Measurements from ENCODE around the gene APMAP. TPM values are rescaled to one million over a fixed set of nuclear protein-coding genes. Genes with fewer than 3 reads are reported as not detected.
"Not testable (repeated sequence)": the region's sequence is repeated elsewhere in the genome, so short reads cannot be mapped to it uniquely, and the experiment has no call there.

Gene APMAP
- total RNA-seq, 2 donors from 2014 or later = 38.4 to 44.0 TPM

GRCh38 chr20:24935766-24936525 is 56.6 kb downstream of the APMAP start:
- Histone ChIP-seq H3K36me3 (no peaks in the 10 kb centered on the region), H3K9me3 (no peaks in the 10 kb centered on the region), H3K4me3 (no peak overlapping the region), H3K27ac (no peak overlapping the region), H3K4me1 (ENCODE audit: control insufficient read depth in 1 of 2, low read depth in 2 of 2) (no peaks in the 10 kb centered on the region), H3K27me3 (replicated peaks; ENCODE audit: insufficient read depth) (no peaks in the 10 kb centered on the region)
- DNase-seq (ENCODE audit: low spot score) (no peak), ATAC-seq (ENCODE audit: insufficient number of reproducible peaks, low FRiP score, low read depth) (no peak)
- no peak for TF ChIP-seq CTCF (IDR thresholded peaks at IDR 0.05)

GRCh38 chr20:24935140-24935539 is 57.4 kb downstream of the APMAP start:
- TF ChIP-seq CTCF (IDR thresholded peaks at IDR 0.05) = no peak
- no peak overlapping the region for H3K4me3 ChIP-seq
- no peak for ATAC-seq (ENCODE audit: insufficient number of reproducible peaks, low FRiP score, low read depth)
- H3K36me3 ChIP-seq = no peaks in the 10 kb centered on the region
- H3K9me3 ChIP-seq = no peaks in the 10 kb centered on the region
- no peak overlapping the region for H3K27ac ChIP-seq
- DNase-seq (ENCODE audit: low spot score) = no peak
- no peaks in the 10 kb centered on the region for H3K27me3 ChIP-seq (replicated peaks; ENCODE audit: insufficient read depth)
- no peaks in the 10 kb centered on the region for H3K4me1 ChIP-seq (ENCODE audit: control insufficient read depth in 1 of 2, low read depth in 2 of 2)

DNA sequence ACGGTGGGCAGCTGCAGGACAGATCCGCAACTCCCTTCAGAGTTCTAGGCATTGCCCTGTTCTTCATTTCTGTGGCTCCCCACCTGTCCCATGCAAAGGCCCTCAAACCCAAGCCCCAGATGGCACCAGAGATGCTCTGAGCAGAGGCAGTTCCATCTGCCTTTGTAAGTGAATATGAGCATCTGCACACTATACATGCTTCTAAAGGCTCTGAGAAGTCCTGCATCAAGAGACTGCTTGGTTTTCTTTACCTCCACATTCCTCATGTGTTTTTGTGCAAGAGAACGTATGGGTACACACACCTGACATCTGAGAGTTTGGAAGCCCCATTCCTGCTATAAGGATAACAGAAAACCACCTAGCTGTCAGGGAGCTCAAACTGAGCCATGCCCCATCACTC is 57.8 kb downstream of the APMAP start:
- DNase-seq (ENCODE audit: low spot score) (no peak), ATAC-seq (ENCODE audit: insufficient number of reproducible peaks, low FRiP score, low read depth) (no peak)
- no peak for TF ChIP-seq CTCF (IDR thresholded peaks at IDR 0.05)
- Histone ChIP-seq H3K27ac (no peak overlapping the region), H3K4me1 (ENCODE audit: control insufficient read depth in 1 of 2, low read depth in 2 of 2) (no peaks in the 10 kb centered on the region), H3K27me3 (replicated peaks; ENCODE audit: insufficient read depth) (no peaks in the 10 kb centered on the region), H3K9me3 (no peaks in the 10 kb centered on the region), H3K4me3 (no peak overlapping the region), H3K36me3 (no peaks in the 10 kb centered on the region)

DNA sequence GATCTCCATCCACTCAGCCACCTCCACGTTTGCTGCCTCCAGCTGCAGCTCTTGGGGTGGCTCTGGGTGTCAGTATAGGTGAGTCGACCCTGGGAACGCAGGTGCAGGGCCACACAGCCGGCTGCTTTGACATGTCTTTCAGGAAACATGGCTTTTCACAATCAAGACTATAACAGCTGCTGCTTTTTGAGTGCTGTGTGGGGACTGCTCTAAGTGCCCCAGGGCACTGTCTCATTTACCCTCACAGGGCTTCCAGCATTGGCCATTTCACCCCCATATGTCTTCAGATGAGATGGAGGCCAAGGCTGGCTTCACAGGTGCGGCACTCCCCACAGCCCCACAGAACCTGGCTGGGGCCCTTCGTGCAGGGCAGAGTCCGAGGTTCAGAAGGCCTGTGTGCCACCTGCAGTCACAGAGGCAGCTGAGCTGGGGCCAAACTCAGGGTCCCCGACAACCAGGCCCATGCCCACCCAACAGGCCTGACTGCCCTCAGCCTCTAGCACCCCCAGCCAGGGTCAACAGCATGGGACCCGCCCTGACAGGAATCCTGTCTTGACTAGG is 58.4 kb downstream of the APMAP start:
- Histone ChIP-seq H3K36me3 (no peaks in the 10 kb centered on the region), H3K4me1 (ENCODE audit: control insufficient read depth in 1 of 2, low read depth in 2 of 2) (no peaks in the 10 kb centered on the region), H3K4me3 (no peak overlapping the region), H3K9me3 (no peaks in the 10 kb centered on the region), H3K27me3 (replicated peaks; ENCODE audit: insufficient read depth) (no peaks in the 10 kb centered on the region), H3K27ac (no peak overlapping the region)
- ATAC-seq (ENCODE audit: insufficient number of reproducible peaks, low FRiP score, low read depth) = no peak
- DNase-seq (ENCODE audit: low spot score) = no peak
- no peak for TF ChIP-seq CTCF (IDR thresholded peaks at IDR 0.05)

- no peak for DNase-seq (ENCODE audit: low spot score)
- Histone ChIP-seq H3K9me3 (no peaks in the 10 kb centered on the region), H3K4me3 (no peak overlapping the region), H3K27ac (no peak overlapping the region), H3K4me1 (ENCODE audit: control insufficient read depth in 1 of 2, low read depth in 2 of 2) (no peaks in the 10 kb centered on the region), H3K36me3 (no peaks in the 10 kb centered on the region), H3K27me3 (replicated peaks; ENCODE audit: insufficient read depth) (no peaks in the 10 kb centered on the region)
- no peak for ATAC-seq (ENCODE audit: insufficient number of reproducible peaks, low FRiP score, low read depth)
- no peak for TF ChIP-seq CTCF (IDR thresholded peaks at IDR 0.05)
Observed at GRCh38 chr20:24933266-24933908, 59.2 kb downstream of the APMAP start.

GRCh38 chr20:24931893-24932292 is 60.7 kb downstream of the APMAP start:
- not testable (repeated sequence) for H3K27ac ChIP-seq; H3K4me3 ChIP-seq; ATAC-seq (ENCODE audit: insufficient number of reproducible peaks, low FRiP score, low read depth); H3K4me1 ChIP-seq (ENCODE audit: control insufficient read depth in 1 of 2, low read depth in 2 of 2); H3K36me3 ChIP-seq; H3K27me3 ChIP-seq (replicated peaks; ENCODE audit: insufficient read depth); DNase-seq (ENCODE audit: low spot score); H3K9me3 ChIP-seq

DNA sequence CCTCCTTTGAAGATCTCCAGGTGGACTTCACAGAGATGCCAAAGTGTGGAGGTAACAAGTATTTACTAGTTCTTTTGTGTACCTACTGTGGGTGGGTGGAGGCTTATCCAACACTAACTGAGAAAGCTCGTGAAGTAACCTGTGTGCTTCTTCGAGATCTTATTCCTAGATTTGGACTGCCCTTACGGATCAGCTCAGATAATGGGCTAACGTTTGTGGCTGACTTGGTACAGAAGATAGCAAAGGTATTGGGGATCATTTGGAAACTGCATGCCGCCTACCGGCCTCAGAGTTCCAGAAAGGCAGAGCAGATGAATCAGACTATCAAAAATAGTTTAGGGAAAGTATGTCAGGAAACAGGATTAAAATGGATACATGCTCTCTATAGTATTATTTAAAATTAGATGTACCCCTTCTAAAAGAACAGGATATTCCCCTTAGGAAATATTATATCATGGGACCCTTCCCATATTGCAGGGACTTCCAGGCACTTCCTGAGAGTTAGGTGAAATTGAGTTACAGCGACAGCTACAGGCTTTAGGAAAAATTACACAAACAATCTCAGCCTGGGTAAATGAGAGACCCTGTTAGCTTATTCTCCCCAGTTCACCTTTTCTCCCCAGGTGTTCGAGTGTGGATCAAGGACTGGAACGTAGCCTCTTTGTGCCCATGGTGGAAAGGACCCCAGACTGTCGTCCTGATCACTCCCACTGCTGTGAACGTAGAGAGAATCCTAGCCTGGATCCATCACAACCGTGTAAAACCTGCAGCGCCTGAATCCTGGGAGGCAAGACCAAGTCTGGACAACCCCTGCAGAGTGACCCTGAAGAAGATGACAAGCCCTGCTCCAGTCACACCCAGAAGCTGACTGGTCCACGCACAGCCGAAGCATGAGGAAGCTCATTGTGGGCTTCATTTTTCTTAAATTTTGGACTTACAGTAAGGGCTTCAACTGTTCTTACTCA is 61.5 kb downstream of the APMAP start:
- not testable (repeated sequence) for H3K9me3 ChIP-seq; H3K4me3 ChIP-seq; DNase-seq (ENCODE audit: low spot score); H3K27ac ChIP-seq; H3K36me3 ChIP-seq; ATAC-seq (ENCODE audit: insufficient number of reproducible peaks, low FRiP score, low read depth); H3K4me1 ChIP-seq (ENCODE audit: control insufficient read depth in 1 of 2, low read depth in 2 of 2); H3K27me3 ChIP-seq (replicated peaks; ENCODE audit: insufficient read depth)
